ENCODE data around the gene HS6ST1.

The HS6ST1 gene

DNA sequence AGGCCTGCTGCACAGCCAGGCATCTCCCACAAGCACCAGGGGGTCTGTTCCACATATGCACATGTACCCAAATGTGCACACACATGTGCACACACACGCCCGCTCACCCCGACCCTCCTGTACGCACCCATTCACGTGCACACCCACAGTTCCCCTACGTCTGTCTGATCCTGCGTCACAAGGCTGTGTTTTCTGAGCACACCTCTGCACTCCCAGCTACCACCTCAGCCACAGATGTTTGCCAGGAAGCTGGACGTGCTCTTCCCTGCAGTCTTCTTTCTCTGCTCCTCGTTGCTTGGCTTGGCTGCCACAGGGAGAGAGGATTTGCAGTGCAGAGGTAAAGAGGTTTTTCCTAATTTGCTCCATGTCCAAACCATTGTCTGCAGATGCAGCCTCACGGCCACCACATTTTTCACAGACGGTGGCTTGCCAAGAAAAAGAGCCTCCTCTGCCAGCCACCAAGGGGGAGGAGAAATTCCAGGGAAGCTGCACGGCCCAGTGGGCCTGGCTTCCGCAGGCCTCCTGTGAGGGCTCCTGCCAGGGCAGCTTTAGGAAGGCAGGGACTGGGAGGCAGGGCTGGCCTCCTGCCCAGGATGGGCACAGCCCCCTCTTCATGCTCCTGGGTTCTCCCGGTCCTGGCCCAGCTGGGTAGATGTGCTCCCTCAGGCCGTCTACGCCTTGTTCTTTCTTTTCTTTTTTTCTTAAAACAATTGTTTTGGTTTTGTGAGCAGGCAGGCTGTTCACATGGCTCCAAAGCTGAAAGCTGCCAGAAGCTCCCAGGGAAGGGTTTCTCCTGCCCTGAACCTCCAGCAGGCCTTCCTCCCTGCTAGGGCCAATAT is 29.3 kb upstream of the HS6ST1 start:
- DNase-seq = no peak

- DNase-seq = no peak
Measured at GRCh38 chr2:128347171-128347558, 28.5 kb upstream of the HS6ST1 start.

GRCh38 chr2:128346291-128347170 is 27.9 kb upstream of the HS6ST1 start:
- no peak for DNase-seq

DNA sequence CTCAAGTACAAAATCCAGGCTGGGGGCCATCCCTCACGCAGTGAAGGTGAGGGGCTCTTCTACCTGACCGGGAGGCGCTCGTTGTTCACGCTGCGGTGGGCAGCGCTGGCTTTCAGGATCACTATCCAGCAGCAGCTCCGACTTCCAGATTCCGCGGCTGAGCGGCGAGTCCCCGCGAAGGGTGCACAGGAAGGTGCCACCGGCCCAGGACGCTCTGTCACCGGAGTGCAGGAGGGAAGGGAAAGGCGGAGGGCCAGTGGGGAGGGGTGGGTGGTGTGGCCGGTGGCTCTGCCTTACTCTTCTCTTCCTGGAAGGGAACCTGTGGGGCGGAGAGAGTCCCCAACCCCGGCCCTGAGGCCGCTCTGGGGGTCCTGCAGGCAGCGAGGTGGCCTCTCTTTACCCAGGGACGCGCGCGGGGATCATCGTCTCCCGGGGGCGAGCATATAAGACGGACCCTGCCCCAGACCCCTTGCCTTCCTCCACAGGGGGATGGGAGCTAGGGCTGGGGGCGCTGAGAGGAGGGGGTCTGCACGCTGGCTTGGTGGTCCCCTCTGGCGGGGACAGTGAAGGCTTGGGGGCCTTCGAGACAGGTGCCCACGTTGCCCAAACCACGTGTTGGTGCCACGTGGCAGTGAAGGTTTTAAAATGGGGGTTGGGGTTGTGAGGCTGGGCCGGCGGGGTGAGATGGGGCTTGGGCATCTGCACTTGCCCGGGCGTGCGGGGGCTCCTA is 26.9 kb upstream of the HS6ST1 start:
- DNase-seq = no peak

- no peak for DNase-seq
Measured at GRCh38 chr2:128344101-128344500, 25.4 kb upstream of the HS6ST1 start.

DNA sequence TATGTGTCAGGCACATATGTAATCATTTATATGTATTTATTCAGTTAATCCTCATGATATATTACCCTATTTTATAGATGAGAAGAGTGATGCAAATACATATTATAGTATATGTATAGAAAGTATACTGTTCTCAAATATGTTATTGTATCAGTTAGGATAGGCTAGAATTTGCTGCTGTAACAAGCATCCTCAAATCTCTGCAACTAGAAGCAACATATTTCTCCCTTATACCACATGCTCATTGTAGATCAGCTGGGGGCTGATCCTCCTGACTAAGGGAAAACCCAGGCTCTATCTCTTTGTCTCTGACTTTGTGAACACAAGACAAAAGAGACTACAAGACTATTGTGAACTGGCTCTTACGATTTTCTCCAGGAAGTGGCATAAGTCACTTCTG is 24.8 kb upstream of the HS6ST1 start:
- no peak for DNase-seq

- no peak for DNase-seq
Measured at GRCh38 chr2:128342550-128342949, 23.9 kb upstream of the HS6ST1 start.

- no peak for DNase-seq
Measured at GRCh38 chr2:128341621-128342020, 23.0 kb upstream of the HS6ST1 start.

DNA sequence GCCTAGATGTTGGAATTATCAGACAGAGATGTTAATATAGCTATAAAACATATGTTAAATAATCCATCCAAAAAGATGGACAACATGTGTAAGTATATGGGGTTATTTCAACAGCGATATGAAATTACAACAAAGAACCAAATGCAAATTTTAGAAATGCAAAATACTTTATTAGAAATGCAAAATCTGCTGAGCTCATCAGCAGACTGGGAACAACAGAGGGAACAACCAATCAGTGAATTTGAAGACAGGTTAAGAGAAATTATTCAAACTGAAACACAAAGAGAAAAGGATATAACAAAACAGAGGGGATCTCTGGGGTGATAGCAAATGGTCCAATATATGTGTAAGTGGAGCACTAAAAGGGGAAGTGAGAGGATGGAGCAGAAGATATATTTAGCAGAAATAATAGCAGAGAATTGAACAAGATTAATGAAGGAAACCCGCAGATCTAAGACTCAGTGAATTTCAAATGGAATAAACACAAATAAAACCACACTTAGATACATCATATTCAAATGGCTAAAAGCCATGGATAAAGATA is 13.5 kb upstream of the HS6ST1 start:
- no peak for DNase-seq

DNA sequence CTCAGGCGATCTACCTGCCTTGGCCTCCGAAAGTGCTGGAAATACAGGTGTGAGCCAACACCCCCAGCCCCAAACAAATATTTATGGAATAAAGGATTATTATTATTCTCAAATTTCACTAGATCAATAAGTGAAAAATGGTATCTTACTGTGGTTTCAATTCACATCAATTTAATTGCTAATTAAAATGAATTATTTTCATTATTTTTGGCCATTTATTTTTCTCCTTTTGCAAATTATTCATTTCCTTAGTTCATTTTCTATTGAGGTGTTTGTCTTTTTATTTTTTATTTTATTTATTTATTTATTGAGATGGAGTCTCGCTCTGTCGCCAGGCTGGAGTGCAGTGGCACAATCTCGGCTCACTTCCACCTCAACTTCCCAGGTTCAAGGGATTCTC is 11.9 kb upstream of the HS6ST1 start:
- DNase-seq = no peak

- DNase-seq = no peak
Measured at GRCh38 chr2:128329607-128330006, 10.9 kb upstream of the HS6ST1 start.

- no peak for DNase-seq
Measured at GRCh38 chr2:128327180-128327964, 8.7 kb upstream of the HS6ST1 start.

DNA sequence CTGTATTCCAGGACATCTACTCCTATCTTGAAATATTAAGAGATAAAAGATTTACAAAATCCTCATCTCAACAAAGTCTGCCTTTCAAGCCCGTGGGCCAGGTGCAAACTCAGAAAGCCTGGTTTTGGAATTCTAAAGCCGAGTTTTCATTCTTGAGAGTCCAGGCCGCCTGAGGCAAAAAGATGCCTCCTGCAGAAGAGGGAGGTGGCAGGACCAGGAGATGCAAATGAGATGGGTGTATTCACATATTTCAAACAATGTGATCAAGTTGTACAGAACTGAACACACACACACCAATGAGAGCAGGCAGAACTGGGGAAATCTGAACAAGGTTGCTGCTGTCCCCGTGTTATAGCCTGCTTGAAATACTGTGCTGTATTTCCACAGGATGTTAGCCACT is 7.7 kb upstream of the HS6ST1 start:
- no peak for DNase-seq

GRCh38 chr2:128325611-128326181 is 7.0 kb upstream of the HS6ST1 start:
- DNase-seq = no peak

GRCh38 chr2:128324897-128325410 is 6.3 kb upstream of the HS6ST1 start:
- DNase-seq = no peak

DNA sequence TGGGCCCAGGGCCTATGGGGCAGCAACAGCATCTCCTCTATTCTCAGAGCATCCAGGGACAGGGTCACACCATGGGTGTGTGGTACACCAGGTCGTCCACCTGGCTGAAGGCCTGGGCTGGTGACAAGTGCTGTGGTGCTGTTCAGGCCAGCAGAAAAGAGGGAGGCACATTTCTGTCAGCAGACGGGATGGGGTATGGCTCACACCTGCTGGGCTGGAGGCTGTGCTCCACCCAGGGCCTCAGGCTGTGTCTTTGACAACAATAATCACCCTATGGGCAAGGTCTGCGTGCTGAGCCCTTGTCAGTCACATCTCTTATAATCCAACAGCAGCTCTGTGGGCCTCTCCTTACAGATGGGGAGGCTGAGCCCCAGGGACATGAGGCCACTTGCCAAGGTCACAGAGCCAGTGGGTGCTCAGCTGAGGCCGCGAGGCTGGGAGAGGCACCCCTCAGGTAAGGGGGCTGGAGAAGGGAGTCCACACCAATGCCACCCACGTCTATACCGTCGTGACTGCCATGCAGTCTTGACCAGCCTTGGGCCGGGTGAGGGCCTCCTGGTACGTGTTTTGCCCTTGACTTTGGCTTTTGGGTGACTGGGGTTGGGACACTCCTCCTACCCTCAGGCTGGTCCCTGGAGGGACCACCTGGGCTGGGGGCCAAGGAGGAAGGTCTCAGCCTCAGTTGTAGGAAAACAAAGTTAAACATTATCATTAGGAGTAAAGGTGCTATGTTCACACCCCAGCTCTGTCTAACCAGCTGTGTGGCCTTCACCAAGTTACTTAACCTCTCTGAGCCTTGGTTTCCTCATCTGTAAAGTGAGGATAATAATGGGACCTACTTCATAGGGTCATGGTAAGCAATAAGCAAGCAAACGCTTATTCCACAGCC is 5.6 kb upstream of the HS6ST1 start:
- no peak for DNase-seq

GRCh38 chr2:128323555-128323931 is 4.9 kb upstream of the HS6ST1 start:
- no peak for DNase-seq

- no peak for DNase-seq
Measured at GRCh38 chr2:128322715-128323554, 4.3 kb upstream of the HS6ST1 start.

Data from amniotic stem cell (primary cell).